CD4-positive, alpha-beta T cell treated with Interleukin-15 for 1 hour (primary cell): ENCODE data around the gene EFS.
"Not testable (repeated sequence)": the region's sequence is repeated elsewhere in the genome, so short reads cannot be mapped to it uniquely, and the experiment has no call there.

Experiments
- DNase-seq: peaks from one replicate; pipeline ENCODE4 v3.0.0-alpha.2; 2020

The EFS gene, protein sequence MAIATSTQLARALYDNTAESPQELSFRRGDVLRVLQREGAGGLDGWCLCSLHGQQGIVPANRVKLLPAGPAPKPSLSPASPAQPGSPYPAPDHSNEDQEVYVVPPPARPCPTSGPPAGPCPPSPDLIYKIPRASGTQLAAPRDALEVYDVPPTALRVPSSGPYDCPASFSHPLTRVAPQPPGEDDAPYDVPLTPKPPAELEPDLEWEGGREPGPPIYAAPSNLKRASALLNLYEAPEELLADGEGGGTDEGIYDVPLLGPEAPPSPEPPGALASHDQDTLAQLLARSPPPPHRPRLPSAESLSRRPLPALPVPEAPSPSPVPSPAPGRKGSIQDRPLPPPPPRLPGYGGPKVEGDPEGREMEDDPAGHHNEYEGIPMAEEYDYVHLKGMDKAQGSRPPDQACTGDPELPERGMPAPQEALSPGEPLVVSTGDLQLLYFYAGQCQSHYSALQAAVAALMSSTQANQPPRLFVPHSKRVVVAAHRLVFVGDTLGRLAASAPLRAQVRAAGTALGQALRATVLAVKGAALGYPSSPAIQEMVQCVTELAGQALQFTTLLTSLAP

DNA sequence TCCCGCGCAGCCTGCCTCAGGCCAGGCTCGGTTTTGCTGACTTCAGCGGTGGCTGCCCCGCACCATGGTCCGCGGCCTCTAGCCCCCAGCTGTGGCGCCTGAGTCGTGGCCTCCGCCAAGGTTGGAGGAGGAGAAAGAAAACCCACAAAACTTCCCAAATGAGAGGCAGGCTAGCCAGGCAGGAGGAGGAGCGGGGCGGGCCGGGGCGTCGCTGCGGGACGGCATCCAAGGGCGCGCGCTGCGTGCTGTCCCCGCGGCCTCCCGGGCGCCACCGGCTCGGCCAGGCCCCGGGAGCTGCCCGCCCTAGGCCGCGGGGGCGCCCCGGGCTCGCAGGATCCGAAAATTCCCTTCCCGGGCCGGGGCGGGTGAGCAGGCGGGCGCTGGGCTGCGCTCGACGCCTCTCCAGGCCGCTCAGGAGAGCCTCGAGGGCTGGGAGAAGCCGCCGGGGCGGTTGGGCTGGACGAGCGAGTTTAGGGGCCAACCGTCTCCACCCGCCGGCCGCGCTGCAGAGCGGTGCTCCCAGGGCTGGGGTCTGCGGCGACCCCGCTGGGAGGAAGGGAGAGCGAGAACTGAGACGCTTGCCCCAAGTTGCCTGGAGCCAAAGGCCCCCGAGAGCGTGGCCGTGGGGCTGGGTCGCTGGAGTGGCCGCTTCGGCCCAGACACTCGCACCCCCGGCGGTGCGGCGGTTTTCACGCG, at the start of gene EFS:
EFS (minus strand) TSS at position 137 of the 696 bp plus-strand sequence. CDS start 147 bp downstream, outside the sequence.
- no peak for DNase-seq

DNA sequence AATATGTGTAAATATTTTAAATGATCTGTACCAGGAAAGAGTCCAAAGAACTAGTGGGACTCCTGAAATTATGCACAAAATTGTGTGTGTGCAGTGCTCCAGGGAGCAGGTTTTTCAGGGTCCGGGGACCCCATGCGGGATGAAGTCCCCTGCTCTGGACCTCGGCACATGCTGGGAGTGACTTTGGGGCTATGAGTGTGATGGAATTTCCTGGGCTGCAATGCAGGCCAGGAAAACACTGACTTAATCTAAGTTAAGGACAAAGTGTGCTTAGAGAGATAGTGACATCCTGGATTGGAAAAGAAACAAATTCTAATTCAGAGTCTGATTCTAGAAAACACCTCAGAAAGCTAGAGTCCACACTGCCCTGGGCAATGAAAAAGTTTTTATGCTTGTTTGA, 49.3 kb upstream of the EFS start:
- no peak for DNase-seq

DNA sequence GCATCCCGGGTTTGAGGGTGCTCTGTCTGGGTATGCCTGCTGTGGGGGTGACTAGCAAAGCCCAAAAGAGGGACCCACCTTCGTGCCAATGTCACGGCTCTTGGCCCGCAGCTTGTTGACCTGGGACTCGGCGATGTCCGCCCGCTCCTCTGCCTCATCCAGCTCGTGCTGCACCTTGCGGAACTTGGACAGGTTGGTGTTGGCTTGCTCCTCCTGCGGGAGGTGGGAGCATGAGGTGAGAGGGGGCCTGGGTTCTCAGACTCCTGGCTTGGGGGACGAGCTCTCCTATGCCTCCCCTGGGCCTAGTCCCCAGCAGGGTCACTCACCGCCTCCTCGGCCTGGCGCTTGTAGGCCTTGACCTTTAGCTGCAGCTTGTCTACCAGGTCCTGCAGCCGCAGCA, 48.7 kb upstream of the EFS start:
- DNase-seq: no peak

DNA sequence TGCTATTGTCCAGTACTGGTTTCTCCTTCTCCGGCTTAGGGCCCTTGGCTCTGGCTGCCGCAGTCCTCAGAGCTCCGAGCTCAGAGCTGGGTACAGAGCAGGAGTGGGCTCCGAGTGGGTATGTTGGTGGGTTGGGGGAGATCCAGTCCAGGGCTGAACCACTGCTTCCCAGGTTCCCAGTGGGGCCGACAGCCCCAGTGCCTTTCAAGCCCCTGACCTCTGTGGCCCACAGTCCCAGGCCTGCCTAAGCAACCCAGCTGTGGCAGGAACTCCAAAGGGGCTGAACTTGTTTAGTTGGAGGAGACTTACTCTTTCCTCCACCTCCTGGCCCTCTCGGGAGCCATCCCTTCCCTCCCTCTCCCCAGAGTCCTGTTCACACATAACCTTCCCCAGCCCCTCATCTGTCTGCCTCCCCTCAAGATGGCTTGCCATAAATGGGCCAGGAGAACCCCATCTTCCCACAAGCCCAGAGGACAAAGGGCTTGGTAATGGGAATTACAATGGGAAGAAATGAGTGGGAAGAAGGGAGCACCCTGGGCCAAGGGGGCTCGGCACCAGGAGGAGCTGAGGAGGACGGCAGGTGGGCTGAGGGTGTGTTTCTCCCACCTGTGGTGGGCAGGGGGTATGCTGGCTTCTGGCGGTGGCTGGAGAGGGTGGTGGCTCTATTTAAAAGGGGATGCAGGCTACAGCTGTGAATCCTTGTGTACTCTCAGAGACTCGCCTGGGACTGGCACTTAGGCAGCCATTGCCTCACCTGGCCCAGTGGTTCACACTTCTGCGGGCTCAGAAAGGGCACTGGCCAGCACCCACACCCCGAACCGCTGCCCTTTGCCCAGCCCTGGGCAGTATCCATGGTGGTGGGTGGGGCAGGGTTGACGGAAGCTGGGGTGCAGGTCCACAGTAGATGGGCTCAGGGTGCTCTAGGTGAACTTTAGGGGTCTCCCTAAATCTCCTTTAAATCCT, 46.9 kb upstream of the EFS start:
- DNase-seq: no peak

DNA sequence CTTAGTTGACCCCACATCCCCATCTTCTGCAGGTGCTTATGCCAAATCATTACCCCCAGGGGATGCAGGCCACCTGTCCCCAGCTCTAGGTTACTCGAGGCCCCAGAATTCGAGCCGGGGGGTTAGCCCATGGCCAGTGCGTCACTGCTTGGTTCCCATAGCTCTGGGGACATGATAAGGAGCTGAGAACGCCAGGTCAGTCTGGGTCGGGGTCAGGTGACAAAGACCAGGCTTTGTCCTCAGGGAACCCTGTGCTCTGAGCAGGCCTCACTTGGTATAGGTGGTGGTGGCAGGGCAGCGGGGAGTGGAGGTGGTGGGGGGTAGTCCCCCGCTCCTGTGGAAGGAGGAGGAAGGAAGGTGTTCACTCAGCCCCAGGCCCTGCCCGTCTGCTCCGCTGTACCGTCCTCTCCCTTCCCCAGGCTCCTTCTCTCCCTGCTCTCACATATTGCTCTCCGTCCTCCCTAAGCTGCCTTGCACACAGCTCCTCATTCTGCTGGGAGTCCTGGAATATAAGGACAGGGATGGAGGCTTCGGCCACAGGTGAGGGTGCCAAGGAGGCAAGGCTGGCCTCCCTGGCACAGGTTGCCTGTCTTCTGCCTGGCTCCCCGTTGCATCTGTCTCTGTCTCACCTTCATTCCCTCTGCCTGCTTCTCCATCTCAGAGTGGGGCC, 45.1 kb upstream of the EFS start:
- no peak for DNase-seq

DNA sequence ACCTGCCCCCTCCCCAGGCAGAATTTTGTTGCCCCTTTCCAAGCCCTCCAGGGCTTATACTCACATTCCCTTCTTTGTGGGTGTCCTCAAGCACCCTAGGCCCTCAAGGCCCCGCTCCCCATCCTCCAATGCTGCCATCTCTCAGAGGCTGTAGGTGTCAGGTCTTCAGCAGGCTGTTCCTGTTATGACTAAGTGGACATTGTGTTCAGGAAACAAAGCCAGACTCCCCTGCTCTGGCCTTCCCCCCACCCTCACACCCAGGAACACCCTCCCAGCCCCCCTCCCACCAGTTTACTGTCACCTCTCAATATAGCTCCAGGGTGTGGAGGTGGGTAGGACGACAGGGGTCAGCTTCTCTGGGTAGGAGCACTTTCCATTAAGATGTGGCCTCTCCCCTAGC, 44.5 kb upstream of the EFS start:
- DNase-seq: no peak

DNA sequence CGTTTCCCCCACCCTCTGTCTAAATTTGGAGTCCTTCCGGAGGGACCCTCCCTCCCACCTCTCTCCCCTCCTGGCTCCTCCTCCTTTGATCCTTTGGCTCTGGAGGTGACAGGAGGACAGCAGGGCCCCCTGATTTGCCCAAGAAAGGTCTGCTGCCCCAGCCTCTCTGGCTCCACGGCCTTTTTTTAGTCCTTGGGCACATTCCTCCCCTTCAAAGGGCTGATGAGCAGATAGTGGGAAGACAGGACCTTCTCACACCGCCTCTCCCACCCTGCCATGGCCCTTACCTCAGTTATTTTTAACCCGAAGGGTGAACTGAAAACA, 43.3 kb upstream of the EFS start:
- DNase-seq: no peak

DNA sequence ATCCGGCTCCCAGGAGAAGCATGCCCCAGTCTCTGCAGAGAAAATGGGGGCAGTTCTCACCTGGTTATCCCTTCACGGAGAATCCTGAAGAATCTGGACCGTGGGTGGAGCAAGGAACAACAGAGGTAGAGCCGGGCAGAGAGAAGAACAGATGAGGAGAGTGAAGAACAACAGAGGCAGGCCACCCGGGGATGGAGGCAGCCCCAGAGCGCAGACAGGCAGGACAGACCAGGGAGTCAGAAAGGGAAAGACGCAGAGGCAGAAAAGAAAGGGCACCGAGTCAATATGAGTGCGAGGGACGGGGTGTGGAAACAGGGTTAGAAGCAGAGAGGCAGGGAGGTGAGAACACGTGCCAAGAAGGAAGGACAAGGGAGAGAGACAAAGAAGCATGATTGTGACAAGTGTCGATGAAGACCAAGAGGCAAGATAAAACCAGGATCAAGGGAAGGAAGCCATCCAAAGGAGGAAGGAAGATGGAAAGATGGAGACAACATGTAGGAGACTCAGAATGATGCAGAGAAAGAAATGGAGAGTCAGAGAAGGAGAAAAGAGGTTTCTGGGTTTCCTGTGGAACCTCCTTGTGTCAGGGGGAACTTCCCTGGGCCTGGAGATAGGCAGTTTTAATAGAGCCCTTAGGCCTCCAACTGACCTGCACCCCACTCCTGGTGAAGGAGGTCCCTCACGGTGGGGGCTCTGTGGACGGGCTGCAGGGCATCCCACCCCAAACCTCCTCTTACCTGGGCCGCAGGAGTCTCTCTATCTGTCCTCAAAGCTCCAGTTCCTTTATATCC, 42.7 kb upstream of the EFS start, which contains the start of gene MYH6:
MYH6 (minus strand) TSS at position 758 of the 791 bp plus-strand sequence. CDS start 1,050 bp downstream, outside the sequence.
- no peak for DNase-seq

DNA sequence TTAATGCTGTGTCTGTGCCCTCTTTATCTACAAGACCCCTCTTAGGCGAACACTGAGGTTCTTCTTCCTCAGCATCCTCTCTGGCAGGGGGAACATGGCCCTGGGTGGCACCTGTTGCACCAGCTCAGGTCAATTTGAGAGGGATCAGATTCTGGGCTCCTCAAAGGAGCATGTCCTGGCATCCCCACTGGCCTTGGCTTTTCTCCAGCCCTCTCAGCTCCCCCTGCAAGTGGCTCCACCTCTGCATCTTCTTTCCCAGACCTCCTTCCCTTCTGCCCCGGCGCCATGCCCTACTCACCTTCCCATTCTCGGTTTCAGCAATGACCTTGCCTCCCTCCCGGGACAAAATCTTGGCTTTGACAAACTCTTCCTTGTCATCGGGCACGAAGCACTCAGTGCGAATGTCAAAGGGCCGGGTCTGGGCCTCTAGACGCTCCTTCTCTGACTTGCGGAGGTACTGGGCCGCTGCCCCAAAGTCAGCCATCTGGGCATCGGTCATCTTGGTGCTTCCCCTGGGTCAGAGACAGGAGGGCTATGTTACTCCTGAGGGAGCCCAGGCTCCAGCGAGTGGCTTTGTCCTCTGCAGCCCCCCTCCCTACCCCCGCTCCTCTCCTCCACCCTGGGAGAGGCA, 41.9 kb upstream of the EFS start:
- no peak for DNase-seq

DNA sequence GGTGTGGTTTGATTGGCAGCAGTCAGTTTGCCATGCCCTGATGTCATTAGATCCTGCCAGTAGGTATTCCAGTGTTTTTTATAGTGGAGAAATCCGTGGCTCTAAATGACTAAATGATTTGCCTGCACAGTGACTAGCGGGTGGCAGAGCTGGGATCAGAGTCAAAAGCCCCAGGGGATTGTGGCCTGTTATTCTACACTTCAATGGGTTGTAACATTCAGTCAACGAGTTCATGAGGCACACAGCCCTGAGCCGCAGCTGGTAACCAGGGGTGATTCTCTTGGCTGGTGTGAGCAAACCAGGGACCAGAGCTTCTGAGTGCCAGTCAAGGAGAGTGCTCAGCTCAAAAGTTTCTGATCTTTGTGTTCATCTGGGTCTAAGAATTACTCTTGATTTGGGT, 41.3 kb upstream of the EFS start:
- no peak for DNase-seq

DNA sequence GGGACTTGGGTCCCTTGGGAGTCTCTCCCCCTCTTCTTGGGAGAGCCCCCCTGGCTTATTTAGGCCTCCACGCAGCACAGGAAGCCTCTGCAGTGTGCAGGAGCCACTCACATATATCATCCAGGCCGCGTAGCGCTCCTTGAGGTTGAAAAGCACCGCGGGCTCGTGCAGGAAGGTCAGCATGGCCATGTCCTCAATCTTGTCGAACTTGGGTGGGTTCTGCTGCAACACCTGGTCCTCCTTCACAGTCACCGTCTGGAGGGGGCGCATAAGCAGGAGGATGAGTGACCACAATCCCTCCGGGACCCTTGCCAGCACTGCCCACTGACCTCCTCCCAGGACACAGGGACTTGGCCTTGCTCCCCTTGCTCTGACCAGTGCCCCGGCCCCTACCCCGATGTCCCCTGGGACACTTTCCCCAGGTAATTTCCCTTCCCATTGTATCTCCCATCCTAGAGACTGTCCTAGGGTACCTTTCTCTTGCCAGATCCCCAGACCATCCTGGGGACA, 40.6 kb upstream of the EFS start:
- no peak for DNase-seq

DNA sequence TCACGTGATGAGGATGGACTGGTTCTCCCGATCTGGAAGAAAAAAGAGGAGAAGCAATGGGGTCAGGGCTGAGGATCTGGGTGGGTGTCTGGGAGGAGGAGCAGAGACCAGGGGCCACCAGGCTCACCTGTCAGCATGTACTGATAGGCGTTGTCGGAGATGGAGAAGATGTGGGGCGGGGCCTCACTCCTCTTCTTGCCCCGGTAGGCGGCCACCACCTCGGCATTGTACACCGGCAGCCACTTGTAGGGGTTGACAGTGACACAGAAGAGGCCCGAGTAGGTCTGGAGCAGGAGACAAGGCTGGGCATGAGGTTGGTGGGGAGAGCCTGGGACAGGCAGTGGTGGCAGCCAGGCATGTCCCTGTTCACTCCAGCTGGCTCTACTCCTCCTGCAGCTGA, 40.1 kb upstream of the EFS start:
- no peak for DNase-seq

DNA sequence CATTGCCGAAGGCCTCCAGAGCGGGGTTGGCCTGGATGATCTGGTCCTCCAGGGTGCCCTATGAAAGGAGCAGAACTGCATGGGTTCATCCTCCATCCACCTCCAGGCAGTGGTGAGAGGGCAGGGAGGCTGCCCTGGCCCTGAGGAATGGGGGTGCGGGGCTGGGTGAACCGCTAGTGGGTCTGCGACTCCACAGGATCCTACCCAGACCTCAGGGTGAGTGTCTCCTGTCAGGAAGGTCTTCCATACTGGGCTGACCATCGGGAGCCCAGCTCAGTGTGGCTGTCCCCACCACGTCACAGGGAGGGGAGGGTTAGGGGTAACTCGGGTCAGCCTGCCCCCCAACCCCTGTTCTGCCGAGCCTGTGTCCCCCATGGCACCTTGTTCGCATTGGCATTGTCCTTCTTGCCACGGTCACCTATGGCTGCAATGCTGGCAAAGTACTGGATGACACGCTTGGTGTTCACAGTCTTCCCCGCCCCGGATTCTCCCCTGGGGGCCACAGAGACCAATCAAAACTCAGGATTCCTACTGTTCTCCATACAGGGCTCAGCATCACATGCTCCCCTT, 39.4 kb upstream of the EFS start:
- DNase-seq: no peak

DNA sequence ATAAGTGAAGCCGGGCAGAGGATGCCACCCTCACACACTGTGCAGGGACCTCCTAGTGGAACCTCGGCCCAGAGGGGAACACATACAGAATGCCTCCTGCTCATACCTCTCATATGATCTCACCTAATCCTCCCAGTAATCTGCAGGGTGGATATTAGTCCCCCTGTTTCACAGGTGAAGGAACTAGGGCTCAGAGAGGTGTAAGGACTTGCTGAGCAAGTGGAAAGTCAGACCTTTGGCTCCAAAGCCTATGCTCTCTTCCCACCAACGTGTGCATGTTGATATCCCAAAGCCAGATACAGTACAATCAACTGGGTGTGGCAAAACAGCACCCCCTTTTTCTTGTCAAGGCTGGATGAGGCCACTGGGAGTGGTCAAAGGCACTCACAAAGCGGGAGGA, 38.9 kb upstream of the EFS start:
- DNase-seq: no peak

DNA sequence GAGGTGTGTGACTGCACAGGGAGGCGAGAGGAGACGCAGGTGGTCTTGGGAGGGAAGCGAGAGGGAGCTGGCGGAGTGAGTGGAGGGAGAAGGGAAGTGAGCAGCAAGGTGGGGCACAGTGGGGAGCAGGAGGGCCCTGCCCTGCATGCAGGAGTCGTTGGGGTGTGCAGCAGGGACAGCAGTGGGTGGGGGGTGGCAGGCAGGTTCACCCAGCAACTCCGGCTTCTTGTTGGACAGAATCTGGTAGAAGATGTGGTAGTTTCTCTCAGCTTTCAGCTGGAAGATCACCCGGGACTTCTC, 38.1 kb upstream of the EFS start:
- no peak for DNase-seq

DNA sequence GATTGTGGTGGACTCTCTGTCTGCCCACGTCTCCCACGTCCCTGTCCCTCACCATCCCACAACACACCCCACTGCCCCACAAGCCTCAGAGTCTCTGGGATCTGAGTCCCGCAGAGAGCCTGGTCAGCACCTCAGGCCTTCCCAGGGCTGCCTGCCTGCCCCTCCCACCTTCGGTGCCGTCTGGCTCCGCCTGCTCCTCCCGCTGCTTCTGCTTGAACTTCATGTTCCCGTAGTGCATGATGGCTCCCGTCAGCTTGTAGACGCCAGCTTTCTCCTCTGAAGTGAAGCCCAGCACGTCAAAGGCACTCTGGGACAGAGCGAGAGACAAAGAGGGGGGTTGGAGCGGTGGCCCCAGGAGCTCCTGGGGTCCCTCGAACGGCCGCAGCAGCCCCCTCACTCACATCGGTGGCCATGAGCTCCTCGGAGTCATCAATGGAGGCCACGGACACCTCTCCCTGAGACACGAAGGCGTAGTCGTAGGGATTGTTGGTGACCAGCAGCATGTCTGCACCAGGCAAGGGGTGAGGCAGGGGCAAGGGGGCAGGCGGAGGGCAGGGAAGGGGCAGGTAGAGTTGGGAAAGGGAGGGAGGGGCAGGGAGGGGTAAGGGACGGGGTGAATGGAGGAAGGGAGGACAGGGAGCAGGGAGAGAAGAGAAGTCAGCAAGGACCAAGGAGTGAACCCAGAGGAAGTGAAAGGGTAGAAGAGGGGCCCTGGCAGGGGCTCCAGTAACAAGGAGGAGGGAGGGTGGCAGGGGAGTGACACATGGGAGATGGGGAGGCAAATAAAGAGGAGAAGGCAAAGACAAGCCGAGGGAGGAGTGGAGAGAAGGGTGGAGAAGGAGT, 37.5 kb upstream of the EFS start:
- no peak for DNase-seq

DNA sequence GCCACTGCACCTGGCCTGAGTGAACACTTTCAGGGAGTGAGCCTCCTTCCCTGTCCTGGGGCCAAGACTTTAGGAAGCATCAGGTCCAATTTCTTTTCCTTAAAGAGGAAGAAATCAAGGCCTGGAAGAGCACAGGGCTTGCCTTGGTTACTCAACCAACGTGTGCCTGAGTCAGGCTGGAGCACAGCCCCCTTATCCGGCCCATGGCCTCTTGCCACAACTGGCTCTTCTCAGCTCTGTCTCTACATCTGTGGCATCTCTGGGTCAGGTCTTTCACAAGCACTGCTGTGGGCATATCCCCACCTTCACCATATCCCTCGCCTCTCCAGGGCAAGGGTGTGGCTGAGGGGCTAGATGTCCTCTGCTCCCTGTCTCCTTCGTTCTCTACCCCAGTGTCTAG, 36.3 kb upstream of the EFS start:
- DNase-seq: no peak

DNA sequence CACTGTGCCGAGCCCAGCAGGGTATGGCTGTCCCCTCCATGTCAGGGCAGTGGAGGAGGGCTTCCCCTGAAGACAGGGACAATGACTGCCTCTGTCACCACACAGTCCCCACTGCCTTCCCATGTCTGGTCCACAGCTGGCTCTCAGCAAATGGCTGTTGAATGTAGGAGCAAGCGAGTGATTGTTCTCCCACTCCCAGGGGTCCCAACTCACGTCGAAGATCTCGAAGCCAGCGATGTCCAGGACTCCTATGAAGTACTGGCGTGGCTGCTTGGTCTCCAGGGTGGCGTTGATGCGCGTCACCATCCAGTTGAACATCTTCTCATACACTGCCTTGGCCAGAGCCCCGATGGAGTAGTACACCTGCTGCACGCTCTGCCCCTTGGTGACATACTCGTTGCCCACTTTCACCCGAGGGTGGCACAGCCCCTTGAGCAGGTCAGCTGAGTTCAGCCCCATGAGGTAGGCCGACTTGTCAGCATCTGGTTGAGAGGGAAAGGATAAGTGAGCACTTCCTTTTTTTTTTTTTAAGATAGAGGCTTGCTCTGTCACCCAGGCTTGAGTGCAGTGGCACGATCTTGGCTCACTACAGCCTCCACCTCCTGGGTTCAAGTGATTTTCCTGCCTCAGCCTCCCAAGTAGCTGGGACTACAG, 35.7 kb upstream of the EFS start:
- not testable (repeated sequence) for DNase-seq

DNA sequence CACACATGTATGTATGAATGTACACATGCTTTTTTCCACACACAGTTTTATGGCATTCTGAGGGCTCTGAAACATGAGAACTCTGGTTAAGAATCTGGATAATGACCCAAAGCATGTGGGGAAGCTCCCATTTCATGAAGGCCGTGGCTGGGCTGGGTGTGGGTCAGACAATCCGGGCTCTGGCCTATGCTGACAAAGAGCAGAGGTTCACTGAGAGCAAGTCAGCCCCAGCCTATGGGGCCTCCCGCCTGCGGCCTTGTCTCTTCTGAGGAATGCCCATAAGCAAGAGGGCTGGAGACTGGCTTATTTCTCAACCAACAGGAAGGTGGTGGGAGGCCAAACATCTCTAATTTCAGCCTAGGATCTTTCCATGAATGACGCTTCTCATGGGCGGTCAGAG, 34.6 kb upstream of the EFS start:
- no peak for DNase-seq
